NCI-H82 treated with DMSO at 0.1 percent for 48 hours (cell line): ENCODE results near the gene CALML3.
"Not testable (repeated sequence)": the region's sequence is repeated elsewhere in the genome, so short reads cannot be mapped to it uniquely, and the experiment has no call there.

ENCODE experiments used
- DNase-seq: peaks from one replicate; lab custom pipeline; 2025; ENCODE audit not compliant: unreplicated experiment; lab: John Stamatoyannopoulos, UW

Gene CALML3

GRCh38 chr10:5524641-5525560 is at the start of gene CALML3:
TSS of gene CALML3 (plus strand) at chr10:5524961. CDS start at chr10:5525086, 125 bp downstream.
- no peak for DNase-seq

GRCh38 chr10:5475088-5475487 is 49.7 kb upstream of the CALML3 start:
- DNase-seq, result not testable (repeated sequence)

GRCh38 chr10:5475974-5476807 is 48.6 kb upstream of the CALML3 start:
- DNase-seq, result not testable (repeated sequence)

- DNase-seq, result no peak
These were observed 47.7 kb upstream of the CALML3 start for GRCh38 chr10:5476918-5477525.

GRCh38 chr10:5477948-5478693 is 46.6 kb upstream of the CALML3 start:
- no peak for DNase-seq

DNA sequence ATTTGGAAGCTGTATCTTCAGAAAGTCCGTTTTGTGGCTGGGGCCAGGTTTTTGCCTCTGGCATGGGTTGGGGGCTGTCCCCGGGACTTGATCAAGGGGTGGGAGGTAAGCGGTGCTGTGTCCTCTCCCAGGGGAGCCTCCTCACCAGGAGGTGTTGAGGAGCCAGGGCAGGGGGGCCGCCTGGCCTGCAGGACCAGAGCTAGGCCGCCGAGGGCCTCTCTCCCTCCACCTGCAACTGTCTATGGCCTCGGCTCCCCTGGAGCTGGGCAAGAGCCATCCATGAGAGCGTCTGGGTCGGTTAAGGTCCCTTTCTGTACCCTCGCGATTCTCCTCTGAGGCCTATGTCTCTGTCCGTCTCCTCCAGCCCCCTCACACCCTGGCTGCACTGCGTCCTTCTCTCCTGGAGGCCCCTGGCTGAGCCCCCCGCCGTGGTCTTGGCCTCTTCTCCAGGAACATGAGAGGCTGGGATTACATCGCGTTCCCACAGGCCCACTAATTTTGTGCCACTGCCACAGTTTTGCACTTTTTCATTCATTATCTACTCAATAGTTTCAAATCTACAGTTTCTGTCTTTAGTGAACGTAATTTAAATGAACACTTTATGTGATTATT is 46.0 kb upstream of the CALML3 start:
- no peak for DNase-seq

DNA sequence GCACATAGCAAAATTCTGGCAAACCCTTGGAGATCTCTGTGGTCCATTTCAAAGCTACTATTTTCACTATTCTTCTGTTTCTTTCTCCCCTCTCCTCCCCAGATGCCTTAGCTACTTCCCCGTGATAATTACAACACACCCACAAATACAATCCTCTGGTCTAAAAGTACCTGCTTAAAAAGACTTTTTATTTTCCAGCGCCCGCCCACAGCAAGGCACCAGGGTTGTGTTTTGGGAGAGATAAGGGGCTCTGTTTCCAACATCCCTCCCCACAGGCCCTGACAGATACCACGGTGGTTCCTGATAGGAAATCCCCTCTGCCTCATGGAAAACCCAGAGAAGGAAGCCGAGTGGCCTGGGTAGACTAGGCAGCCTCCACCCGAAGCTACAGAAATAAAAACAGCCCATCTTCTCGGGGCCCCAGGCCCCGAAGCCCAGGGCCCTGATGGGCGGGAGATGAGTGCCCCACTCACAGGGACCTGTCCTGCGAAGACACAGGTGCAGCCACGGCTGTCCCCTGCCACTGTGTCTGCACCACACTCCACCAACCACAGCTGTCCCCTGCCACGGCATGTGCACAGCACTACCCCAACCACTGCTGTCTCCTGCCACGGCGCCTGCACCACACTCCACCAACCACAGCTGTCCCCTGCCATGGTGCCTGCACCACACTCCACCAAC is 45.1 kb upstream of the CALML3 start:
- no peak for DNase-seq

GRCh38 chr10:5480162-5480941 is 44.4 kb upstream of the CALML3 start:
- DNase-seq, result no peak

DNA sequence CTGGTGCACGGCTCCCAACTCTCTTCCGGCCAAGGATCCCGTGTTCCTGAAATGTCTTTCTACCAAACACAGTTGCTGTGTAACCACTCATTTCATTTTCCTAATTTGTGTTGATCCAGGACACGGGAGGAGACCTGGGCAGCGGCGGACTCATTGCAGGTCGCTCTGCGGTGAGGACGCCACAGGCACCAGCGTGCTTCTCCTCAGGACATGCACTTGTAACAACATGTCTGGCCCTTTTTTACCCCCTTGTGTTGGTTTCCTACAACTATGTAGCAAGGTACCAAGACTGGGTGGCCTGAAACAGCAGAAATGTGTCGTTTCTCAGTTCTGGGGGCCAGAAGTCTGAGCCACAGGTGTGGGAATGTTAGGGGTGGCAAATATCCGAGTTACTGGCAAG is 43.6 kb upstream of the CALML3 start:
- no peak for DNase-seq

DNA sequence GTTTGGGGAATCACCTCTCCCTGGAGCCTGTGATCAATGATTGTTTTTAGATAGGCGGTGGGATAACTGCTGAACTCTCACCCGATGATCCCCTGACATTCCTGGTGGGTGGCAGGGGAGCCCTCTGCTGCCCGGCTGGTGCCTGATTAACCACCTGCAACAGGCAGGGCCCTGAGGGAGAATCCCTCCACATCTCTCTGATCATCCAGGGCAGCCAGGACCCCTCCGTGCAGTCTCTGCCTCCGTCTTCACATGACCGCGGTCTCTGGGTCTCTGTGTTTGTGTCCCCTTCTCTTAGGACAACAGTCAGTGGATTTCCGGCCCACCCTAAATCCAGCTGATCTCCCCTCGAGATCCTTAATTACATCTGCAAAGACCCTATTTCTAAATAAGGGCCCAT is 42.7 kb upstream of the CALML3 start:
- no peak for DNase-seq

GRCh38 chr10:5484205-5484604 is 40.6 kb upstream of the CALML3 start:
- DNase-seq, result no peak

DNA sequence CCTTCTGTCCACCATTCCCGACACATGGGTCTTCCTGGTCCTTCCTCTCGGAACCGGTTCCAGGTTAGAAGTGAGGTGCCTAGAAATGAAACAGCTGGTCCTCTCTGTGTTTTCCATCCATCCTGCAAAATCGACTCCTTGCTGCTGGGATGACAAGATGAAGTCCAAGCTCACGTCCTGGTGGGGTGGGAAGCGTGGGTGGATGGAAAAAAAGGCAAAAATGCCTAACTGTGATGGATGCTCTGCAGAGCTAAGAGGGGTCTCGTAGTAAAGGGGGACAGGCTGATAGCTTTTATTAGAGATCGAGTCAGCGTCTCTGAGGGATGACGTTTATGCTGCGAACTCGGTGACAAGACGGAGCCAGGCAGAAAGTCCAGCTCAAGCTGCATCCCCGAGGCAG is 39.5 kb upstream of the CALML3 start:
- DNase-seq, result no peak

DNA sequence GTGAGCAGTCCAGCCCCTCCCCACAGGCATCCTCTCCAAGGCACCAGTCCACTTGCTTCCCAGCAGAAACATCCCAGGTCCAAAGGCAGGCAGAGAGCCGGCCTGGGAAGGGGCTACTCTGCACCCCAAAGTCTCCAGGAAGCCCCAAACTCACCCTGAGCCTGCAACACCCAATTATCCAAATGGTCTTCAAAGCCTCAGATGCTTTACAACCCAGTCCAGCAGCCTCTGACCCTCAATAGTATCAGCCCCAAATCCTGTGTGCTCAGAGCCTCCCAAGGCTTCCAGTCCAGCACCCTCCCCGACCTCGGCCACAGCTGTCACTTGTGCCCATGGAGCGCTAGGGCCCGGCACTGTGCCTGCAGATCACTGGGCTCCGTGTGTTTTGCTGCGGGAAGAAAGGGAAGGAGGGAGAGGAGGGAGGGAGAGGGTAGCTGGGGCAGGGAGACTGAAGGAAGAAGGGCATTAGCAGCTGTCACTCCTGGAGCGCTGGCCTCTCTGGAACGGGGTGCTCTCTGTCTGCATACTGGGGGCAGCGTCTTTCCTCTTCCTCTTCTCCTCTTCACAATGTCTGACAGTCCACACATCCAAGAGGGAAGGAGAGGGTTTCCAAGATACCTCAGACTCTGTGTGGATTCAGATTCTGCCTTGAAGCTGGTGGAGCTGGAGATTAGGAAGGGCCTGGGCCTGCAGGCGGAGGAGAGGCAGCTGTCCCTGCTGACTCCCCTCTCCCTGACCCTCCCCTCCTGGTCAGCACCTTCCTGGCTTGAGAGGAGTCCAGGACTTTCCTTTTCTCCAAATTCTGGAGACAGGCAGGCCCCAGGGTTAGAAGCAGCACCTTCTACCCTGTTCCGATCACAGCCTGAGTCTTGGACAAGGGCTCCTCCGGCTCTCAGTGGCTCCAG is 38.6 kb upstream of the CALML3 start:
- DNase-seq, result no peak

DNA sequence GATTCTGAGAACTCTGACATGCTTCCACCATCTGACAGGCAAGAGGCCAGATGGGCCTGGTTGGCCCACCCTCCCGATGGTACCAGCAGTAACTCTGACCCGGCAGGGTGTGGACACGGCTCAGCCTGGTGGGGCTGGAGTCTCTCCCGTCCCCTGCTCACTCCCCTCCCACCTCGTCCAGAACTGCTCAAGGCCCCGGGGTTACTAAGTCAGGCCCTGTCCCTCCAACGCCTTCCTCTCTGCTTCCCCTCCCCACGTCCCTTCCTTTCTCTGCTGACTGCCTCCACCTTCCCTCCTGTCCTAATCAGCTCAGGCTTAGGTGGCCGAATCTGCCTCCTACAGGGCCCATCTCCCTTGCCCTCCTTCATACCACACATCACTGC is 37.9 kb upstream of the CALML3 start:
- no peak for DNase-seq

- no peak for DNase-seq
These were observed 36.2 kb upstream of the CALML3 start for GRCh38 chr10:5488272-5489161.

GRCh38 chr10:5490032-5490431 is 34.7 kb upstream of the CALML3 start:
- no peak for DNase-seq
